ENCODE measurements around the gene PPP1R15A.
"Not testable (repeated sequence)": the region's sequence is repeated elsewhere in the genome, so short reads cannot be mapped to it uniquely, and the experiment has no call there.

The PPP1R15A gene

GRCh38 chr19:48897181-48897580, 25.0 kb downstream of the PPP1R15A start:
- Histone ChIP-seq H2AFZ (no peak overlapping the region), H3K4me2 (ENCODE audit: low read length) (no peak overlapping the region), H3K79me2 (peaks cover 14% of the 10 kb centered on the region), H3K36me3 (ENCODE audit: control insufficient read depth, insufficient read depth, low read length) (no peaks in the 10 kb centered on the region), H3K27me3 (ENCODE audit: control insufficient read depth, insufficient read depth, low read length) (no peaks in the 10 kb centered on the region), H3K9me3 (ENCODE audit: control insufficient read depth, low read length) (no peaks in the 10 kb centered on the region), H3K4me3 (ENCODE audit: low read depth, low read length) (no peak overlapping the region), H3K4me1 (peaks cover 9% of the 10 kb centered on the region), H3K27ac (no peak overlapping the region), H3K9ac (no peak overlapping the region)
- TF ChIP-seq, protein P1, sequence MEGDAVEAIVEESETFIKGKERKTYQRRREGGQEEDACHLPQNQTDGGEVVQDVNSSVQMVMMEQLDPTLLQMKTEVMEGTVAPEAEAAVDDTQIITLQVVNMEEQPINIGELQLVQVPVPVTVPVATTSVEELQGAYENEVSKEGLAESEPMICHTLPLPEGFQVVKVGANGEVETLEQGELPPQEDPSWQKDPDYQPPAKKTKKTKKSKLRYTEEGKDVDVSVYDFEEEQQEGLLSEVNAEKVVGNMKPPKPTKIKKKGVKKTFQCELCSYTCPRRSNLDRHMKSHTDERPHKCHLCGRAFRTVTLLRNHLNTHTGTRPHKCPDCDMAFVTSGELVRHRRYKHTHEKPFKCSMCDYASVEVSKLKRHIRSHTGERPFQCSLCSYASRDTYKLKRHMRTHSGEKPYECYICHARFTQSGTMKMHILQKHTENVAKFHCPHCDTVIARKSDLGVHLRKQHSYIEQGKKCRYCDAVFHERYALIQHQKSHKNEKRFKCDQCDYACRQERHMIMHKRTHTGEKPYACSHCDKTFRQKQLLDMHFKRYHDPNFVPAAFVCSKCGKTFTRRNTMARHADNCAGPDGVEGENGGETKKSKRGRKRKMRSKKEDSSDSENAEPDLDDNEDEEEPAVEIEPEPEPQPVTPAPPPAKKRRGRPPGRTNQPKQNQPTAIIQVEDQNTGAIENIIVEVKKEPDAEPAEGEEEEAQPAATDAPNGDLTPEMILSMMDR (IDR thresholded peaks at IDR 0.05), result no peak

DNA sequence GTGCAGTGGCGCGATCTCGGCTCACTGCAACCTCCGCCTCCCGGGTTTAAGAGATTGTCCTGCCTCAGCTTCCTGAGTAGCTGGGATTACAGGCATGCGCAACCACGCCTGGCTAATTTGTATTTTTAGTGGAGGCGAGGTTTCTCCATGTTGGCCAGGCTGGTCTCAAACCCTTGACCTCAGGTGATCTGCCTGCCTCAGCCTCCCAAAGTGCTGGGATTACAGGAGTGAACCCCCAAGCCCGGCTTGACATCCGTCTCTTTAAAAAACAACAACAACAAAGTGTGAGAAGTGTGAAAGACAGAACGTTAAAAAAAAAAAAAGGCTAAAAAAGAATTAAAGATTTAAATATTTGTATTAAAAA, 27.1 kb downstream of the PPP1R15A start:
- not testable (repeated sequence) for H3K36me3 ChIP-seq (ENCODE audit: control insufficient read depth, insufficient read depth, low read length); H3K4me3 ChIP-seq (ENCODE audit: low read depth, low read length); H3K27me3 ChIP-seq (ENCODE audit: control insufficient read depth, insufficient read depth, low read length); H3K9me3 ChIP-seq (ENCODE audit: control insufficient read depth, low read length); H3K4me2 ChIP-seq (ENCODE audit: low read length); H3K9ac ChIP-seq; H3K4me1 ChIP-seq
- Histone ChIP-seq H2AFZ (peak overlapping the region; percentile 77), H3K27ac (peak overlapping the region; percentile 97), H3K79me2 (peaks cover 20% of the 10 kb centered on the region)

DNA sequence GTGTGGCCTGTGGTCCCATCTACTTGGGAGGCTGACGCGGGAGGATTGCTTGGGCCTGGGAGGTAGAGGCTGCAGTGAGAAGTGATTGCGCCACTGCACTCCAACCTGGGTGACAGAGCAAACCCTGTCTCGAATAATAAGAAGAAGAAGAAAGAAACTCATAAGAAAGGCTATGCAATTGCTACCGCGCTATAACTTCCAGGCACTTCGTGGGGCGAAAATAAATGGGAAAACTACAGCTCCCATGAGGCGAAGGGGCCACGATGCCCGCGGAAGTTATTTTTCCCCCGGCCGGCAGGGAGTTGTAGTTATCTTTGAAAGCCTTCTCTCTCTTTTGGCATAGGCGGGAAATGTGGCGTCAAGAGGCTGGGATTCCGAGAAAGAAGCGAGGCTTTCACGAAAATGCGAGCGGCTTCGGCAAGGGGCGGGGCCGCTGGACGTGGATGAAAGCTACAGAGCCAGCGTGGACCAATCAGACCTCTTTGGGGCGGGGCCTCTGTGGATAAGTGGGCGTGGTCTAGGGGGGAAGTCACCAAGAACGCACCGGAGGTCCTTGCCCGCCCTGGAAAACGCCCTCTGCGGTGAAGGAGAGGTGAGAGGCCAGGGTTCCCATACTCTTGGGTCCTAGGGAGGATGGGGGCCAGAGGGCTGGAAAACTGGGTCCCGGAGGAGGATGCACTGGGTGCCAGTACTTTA, 27.7 kb downstream of the PPP1R15A start, which contains the start of gene NUCB1:
Gene NUCB1, plus strand, starts transcription at position 532 of the 696 bp plus-strand sequence. CDS start 485 bp downstream, outside the sequence.
- Histone ChIP-seq H3K4me2 (ENCODE audit: low read length) (peak within 1 kb of the TSS; percentile 85), H3K4me3 (ENCODE audit: low read depth, low read length) (peak within 1 kb of the TSS; percentile 97), H2AFZ (peak within 1 kb of the TSS; percentile 77), H3K27ac (peak within 1 kb of the TSS; percentile 97), H3K9me3 (ENCODE audit: control insufficient read depth, low read length) (no peaks in the 10 kb centered on the region), H3K27me3 (ENCODE audit: control insufficient read depth, insufficient read depth, low read length) (no peaks in the 10 kb centered on the region), H3K79me2 (peaks cover 20% of the 10 kb centered on the region), H3K9ac (peak within 1 kb of the TSS; percentile 95), H3K36me3 (ENCODE audit: control insufficient read depth, insufficient read depth, low read length) (no peaks in the 10 kb centered on the region), H3K4me1 (peaks cover 10% of the 10 kb centered on the region)
- TF ChIP-seq, protein P1 (IDR thresholded peaks at IDR 0.05), result peak; percentile 36

- Histone ChIP-seq H3K4me2 (ENCODE audit: low read length) (peak overlapping the region; percentile 85), H3K79me2 (peaks cover 20% of the 10 kb centered on the region), H3K4me1 (peaks cover 18% of the 10 kb centered on the region), H2AFZ (peak overlapping the region; percentile 77), H3K9me3 (ENCODE audit: control insufficient read depth, low read length) (no peaks in the 10 kb centered on the region), H3K27ac (peak overlapping the region; percentile 97), H3K27me3 (ENCODE audit: control insufficient read depth, insufficient read depth, low read length) (no peaks in the 10 kb centered on the region), H3K36me3 (ENCODE audit: control insufficient read depth, insufficient read depth, low read length) (no peaks in the 10 kb centered on the region), H3K9ac (peak overlapping the region; percentile 95), H3K4me3 (ENCODE audit: low read depth, low read length) (peak overlapping the region; percentile 97)
- TF ChIP-seq, protein P1 (IDR thresholded peaks at IDR 0.05), result no peak
Observed at GRCh38 chr19:48900477-48901406, 28.5 kb downstream of the PPP1R15A start.

DNA sequence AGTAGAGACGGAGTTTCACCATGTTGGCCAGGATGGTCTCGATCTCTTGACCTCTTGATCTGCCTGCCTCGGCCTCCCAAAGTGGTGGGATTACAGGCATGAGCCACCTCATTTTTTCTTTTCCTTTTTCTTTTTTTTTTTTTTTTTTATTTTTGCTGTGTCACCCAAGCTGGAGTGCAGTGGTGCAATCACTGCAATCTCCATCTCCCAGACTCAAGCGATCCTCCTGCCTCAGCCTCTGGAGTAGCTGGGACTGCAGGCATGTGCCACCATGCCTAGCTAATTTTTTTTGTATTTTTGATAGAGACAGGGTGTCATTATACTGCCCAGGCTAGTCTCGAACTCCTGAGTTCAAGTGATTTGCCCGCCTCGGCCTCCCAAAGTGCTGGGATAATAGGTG, 30.1 kb downstream of the PPP1R15A start:
- not testable (repeated sequence) for H2AFZ ChIP-seq; H3K4me3 ChIP-seq (ENCODE audit: low read depth, low read length); H3K27me3 ChIP-seq (ENCODE audit: control insufficient read depth, insufficient read depth, low read length); H3K9me3 ChIP-seq (ENCODE audit: control insufficient read depth, low read length); H3K27ac ChIP-seq; H3K4me2 ChIP-seq (ENCODE audit: low read length); H3K36me3 ChIP-seq (ENCODE audit: control insufficient read depth, insufficient read depth, low read length); H3K9ac ChIP-seq
- Histone ChIP-seq H3K79me2 (peaks cover 20% of the 10 kb centered on the region), H3K4me1 (peaks cover 29% of the 10 kb centered on the region)

GRCh38 chr19:48903788-48904187, 31.6 kb downstream of the PPP1R15A start:
- not testable (repeated sequence) for H3K27ac ChIP-seq; H3K9ac ChIP-seq; H3K4me2 ChIP-seq (ENCODE audit: low read length); H3K9me3 ChIP-seq (ENCODE audit: control insufficient read depth, low read length); H3K27me3 ChIP-seq (ENCODE audit: control insufficient read depth, insufficient read depth, low read length); H2AFZ ChIP-seq; H3K4me3 ChIP-seq (ENCODE audit: low read depth, low read length); H3K36me3 ChIP-seq (ENCODE audit: control insufficient read depth, insufficient read depth, low read length)
- Histone ChIP-seq H3K4me1 (peaks cover 39% of the 10 kb centered on the region), H3K79me2 (peaks cover 20% of the 10 kb centered on the region)
